PC-3 (cell line): Measurements from ENCODE around the gene FANK1.

Experiments
- EZH2 ChIP-seq: fragments of 300-600 bp; sonication (generic); IDR thresholded peaks from one replicate; pipeline ENCODE4 v1.6.1; 2017; ENCODE audit warnings: antibody characterized with exemption, mild to moderate bottlenecking, low read length; ENCODE audit not compliant: unreplicated experiment
- EZH2phosphoT487 ChIP-seq: fragments of 300-600 bp; sonication (generic); IDR thresholded peaks from 2 replicates; pipeline ENCODE4 v1.6.1; 2018; ENCODE audit warnings: mild to moderate bottlenecking, antibody characterized with exemption, low read length, borderline replicate concordance
- TF ChIP-seq, protein P1 (sequence below): fragments of 300-600 bp; sonication (generic); conservative IDR thresholded peaks from 2 replicates; pipeline ENCODE4 v1.5.1; 2017; ENCODE audit warnings: antibody characterized with exemption, low read depth, mild to moderate bottlenecking, low read length

DNA sequence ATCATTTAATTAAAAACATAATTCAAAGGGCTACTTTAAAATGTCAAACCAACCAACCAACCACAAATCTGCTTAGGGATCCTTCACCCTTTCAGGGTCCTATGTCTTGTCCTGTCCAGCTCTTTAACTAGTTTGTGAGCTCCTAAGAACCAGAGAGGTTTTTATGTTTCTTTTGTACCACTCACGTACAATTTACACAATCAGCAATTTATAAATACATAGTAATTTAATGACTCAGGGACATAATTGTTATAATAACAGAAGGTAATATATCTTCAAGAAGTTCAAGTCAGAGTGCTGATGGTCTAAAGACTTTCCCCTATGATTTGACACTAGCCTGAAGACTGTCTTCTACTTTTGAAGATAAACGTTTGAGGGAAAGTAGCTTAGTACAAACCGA is 31.2 kb upstream of the FANK1 start:
- TF ChIP-seq, protein P1, sequence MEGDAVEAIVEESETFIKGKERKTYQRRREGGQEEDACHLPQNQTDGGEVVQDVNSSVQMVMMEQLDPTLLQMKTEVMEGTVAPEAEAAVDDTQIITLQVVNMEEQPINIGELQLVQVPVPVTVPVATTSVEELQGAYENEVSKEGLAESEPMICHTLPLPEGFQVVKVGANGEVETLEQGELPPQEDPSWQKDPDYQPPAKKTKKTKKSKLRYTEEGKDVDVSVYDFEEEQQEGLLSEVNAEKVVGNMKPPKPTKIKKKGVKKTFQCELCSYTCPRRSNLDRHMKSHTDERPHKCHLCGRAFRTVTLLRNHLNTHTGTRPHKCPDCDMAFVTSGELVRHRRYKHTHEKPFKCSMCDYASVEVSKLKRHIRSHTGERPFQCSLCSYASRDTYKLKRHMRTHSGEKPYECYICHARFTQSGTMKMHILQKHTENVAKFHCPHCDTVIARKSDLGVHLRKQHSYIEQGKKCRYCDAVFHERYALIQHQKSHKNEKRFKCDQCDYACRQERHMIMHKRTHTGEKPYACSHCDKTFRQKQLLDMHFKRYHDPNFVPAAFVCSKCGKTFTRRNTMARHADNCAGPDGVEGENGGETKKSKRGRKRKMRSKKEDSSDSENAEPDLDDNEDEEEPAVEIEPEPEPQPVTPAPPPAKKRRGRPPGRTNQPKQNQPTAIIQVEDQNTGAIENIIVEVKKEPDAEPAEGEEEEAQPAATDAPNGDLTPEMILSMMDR: no peak
- TF ChIP-seq EZH2 (no peak), EZH2phosphoT487 (no peak)
